Osteoblast (primary cell): ENCODE results near the gene WWOX. TPM values are rescaled to one million over a fixed set of nuclear protein-coding genes. Genes with fewer than 3 reads are reported as not detected.

ENCODE experiments used
- DNase-seq: peaks from one replicate; pipeline ENCODE4 v3.0.0; 2011; ENCODE audit warnings: low spot score, mixed read lengths; ENCODE audit not compliant: insufficient read length; ENCODE audit errors: missing footprints
- H2AFZ ChIP-seq: 2 replicates; pipeline ENCODE4 v1.6.0; 2011; ENCODE audit warnings: mild to moderate bottlenecking, low read length
- H3K27ac ChIP-seq: 2 replicates; pipeline ENCODE4 v1.5.1; 2011; ENCODE audit warnings: mild to moderate bottlenecking, low read depth, low read length, moderate library complexity
- H3K27me3 ChIP-seq: 2 replicates; pipeline ENCODE4 v1.6.0; 2012; ENCODE audit warnings: mild to moderate bottlenecking, control low read depth, inconsistent platforms, low read length, moderate library complexity; ENCODE audit not compliant: insufficient read depth
- H3K36me3 ChIP-seq: 2 replicates; pipeline ENCODE4 v1.5.1; 2011; ENCODE audit warnings: mild to moderate bottlenecking, low read length, control low read depth, moderate library complexity; ENCODE audit not compliant: insufficient read depth
- H3K4me1 ChIP-seq: 2 replicates; pipeline ENCODE4 v1.5.1; 2011; ENCODE audit warnings: mild to moderate bottlenecking, low read length, control low read depth, moderate library complexity; ENCODE audit not compliant: insufficient read depth
- H3K4me2 ChIP-seq: 2 replicates; pipeline ENCODE4 v1.6.0; 2011; ENCODE audit warnings: mild to moderate bottlenecking, low read length; ENCODE audit not compliant: insufficient read depth
- H3K4me3 ChIP-seq: fragments of 200-600 bp; sonication (generic); 3 replicates; pipeline ENCODE4 v1.5.1; 2012; ENCODE audit warnings: mild to moderate bottlenecking, low read length, inconsistent platforms; ENCODE audit not compliant: insufficient read depth
- H3K79me2 ChIP-seq: 2 replicates; pipeline ENCODE4 v1.6.0; 2012; ENCODE audit warnings: mild to moderate bottlenecking, low read length, control low read depth, inconsistent platforms; ENCODE audit not compliant: insufficient read depth
- H3K9me3 ChIP-seq: 2 replicates; pipeline ENCODE4 v1.5.1; 2011; ENCODE audit warnings: low read depth, low read length, control low read depth
- H4K20me1 ChIP-seq: 2 replicates; pipeline ENCODE4 v1.6.0; 2012; ENCODE audit warnings: mild to moderate bottlenecking, low read length, control low read depth; ENCODE audit not compliant: insufficient read depth
- total RNA-seq: library from RNA; depleted of rRNA; stranded (reverse); fragments of >200 nt; gene quantifications from 2 replicates; pipeline ENCODE4 v1.2.3, GENCODE V29; 2012
- TF ChIP-seq, protein P1 (sequence below): IDR thresholded peaks from 2 replicates; pipeline ENCODE4 v1.5.1; 2011; ENCODE audit warnings: mild to moderate bottlenecking, low read depth, low read length, moderate library complexity; ENCODE audit errors: extremely low read depth

Gene WWOX
- total RNA-seq, 1 donor = 23.9 TPM

DNA sequence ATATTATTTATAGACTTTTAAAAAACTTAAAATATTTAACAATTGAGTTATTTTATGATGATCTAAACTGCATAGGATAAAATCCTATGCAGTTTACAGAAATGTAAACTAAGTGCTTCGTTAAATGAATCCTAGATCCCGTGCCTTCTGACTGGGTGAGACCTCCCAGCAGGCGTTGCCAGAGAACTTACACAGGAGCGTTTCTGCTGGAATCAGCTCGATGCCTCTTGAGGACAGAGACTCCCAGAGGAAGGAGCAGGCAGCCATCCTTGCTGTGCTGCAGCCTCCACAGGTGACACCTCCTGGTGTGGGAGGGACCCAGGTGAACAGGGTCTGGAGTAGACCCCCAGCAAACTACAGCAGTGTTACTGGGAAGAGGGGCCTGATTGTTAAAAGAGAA is 160.4 kb downstream of the WWOX start:
- TF ChIP-seq, protein P1, sequence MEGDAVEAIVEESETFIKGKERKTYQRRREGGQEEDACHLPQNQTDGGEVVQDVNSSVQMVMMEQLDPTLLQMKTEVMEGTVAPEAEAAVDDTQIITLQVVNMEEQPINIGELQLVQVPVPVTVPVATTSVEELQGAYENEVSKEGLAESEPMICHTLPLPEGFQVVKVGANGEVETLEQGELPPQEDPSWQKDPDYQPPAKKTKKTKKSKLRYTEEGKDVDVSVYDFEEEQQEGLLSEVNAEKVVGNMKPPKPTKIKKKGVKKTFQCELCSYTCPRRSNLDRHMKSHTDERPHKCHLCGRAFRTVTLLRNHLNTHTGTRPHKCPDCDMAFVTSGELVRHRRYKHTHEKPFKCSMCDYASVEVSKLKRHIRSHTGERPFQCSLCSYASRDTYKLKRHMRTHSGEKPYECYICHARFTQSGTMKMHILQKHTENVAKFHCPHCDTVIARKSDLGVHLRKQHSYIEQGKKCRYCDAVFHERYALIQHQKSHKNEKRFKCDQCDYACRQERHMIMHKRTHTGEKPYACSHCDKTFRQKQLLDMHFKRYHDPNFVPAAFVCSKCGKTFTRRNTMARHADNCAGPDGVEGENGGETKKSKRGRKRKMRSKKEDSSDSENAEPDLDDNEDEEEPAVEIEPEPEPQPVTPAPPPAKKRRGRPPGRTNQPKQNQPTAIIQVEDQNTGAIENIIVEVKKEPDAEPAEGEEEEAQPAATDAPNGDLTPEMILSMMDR = no peak
- no peaks in the 10 kb centered on the region for H3K79me2 ChIP-seq
- H3K27ac ChIP-seq = no peak overlapping the region
- no peaks in the 10 kb centered on the region for H3K27me3 ChIP-seq
- no peaks in the 10 kb centered on the region for H3K36me3 ChIP-seq
- H2AFZ ChIP-seq = no peak overlapping the region
- H3K4me3 ChIP-seq = no peak overlapping the region
- H4K20me1 ChIP-seq = no peaks in the 10 kb centered on the region
- H3K4me1 ChIP-seq = no peaks in the 10 kb centered on the region
- DNase-seq = no peak
- H3K9me3 ChIP-seq = peaks cover under 1% of the 10 kb centered on the region
- H3K4me2 ChIP-seq = no peak overlapping the region

DNA sequence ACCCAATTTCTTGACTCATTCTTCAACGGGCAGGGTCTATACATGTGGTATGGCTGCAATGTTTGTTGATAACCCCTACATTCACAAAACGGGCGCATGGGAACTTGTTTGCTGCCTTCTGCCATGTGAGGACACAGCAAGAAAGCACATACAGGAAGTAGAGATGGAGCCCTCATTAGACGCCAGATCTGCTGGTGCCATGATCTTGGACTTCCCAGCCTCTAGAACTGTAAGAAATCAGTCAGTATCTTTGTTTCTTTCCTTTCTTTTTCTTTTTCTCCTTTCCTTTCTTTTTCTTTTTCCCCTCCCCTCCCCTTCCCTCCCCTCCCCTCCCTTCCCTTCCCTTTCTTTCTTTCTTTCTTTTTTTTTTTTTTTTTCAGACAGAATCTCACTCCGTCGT is 165.2 kb downstream of the WWOX start:
- Histone ChIP-seq H3K4me3 (no peak overlapping the region), H4K20me1 (no peaks in the 10 kb centered on the region), H2AFZ (no peak overlapping the region), H3K9me3 (no peaks in the 10 kb centered on the region), H3K4me1 (no peaks in the 10 kb centered on the region), H3K36me3 (no peaks in the 10 kb centered on the region), H3K27ac (no peak overlapping the region), H3K4me2 (no peak overlapping the region), H3K79me2 (no peaks in the 10 kb centered on the region), H3K27me3 (no peaks in the 10 kb centered on the region)
- TF ChIP-seq, protein P1 = no peak
- no peak for DNase-seq

DNA sequence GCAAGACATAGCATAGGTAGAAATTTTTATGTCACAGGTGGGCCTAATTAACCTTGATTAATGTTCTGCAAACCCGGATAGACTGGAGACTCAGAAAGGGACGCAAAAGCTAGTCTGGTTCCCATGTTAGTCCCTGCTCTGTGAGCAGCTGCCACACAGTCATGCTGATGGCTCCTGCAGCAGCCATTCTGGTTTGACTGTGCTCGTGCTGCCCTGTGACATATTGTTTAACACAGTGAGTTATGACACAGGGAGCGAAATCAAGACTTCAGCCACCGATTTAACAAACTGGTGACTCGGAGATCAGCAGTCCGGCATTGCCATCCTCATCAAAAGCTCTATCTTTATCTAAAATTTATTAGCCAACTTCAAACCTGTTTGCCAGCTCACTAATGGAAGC is 169.8 kb downstream of the WWOX start:
- DNase-seq = no peak
- Histone ChIP-seq H3K4me3 (no peak overlapping the region), H3K4me1 (no peaks in the 10 kb centered on the region), H3K9me3 (peaks cover 2% of the 10 kb centered on the region), H3K36me3 (no peaks in the 10 kb centered on the region), H4K20me1 (no peaks in the 10 kb centered on the region), H2AFZ (no peak overlapping the region), H3K27ac (no peak overlapping the region), H3K4me2 (no peak overlapping the region), H3K79me2 (no peaks in the 10 kb centered on the region), H3K27me3 (no peaks in the 10 kb centered on the region)
- TF ChIP-seq, protein P1 = no peak

DNA sequence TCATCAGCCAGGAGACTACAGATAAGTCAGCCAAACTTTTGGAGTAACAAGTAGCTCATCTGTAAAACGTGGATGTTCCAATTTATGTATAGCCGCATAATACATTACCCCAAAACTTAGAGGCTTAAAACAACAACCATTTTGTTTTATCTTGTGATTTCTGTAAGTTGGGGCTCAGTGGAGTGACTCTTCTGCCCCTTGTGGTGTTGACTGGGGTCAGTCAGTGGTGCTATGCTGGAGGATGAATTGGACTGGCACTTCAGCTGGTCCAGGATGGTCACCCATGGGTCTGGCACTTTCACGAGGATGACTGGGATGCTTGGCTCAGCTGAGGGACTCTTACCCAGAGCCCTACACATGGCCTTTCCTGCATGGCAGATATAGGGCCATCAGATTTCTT is 172.5 kb downstream of the WWOX start:
- Histone ChIP-seq H3K9me3 (peaks cover 2% of the 10 kb centered on the region), H3K27me3 (no peaks in the 10 kb centered on the region), H3K4me3 (no peak overlapping the region), H3K36me3 (no peaks in the 10 kb centered on the region), H3K4me2 (no peak overlapping the region), H4K20me1 (no peaks in the 10 kb centered on the region), H3K27ac (no peak overlapping the region), H3K79me2 (no peaks in the 10 kb centered on the region), H3K4me1 (no peaks in the 10 kb centered on the region), H2AFZ (no peak overlapping the region)
- DNase-seq = no peak
- TF ChIP-seq, protein P1 = no peak
